ENCODE results near the gene RIC8B.

DNA sequence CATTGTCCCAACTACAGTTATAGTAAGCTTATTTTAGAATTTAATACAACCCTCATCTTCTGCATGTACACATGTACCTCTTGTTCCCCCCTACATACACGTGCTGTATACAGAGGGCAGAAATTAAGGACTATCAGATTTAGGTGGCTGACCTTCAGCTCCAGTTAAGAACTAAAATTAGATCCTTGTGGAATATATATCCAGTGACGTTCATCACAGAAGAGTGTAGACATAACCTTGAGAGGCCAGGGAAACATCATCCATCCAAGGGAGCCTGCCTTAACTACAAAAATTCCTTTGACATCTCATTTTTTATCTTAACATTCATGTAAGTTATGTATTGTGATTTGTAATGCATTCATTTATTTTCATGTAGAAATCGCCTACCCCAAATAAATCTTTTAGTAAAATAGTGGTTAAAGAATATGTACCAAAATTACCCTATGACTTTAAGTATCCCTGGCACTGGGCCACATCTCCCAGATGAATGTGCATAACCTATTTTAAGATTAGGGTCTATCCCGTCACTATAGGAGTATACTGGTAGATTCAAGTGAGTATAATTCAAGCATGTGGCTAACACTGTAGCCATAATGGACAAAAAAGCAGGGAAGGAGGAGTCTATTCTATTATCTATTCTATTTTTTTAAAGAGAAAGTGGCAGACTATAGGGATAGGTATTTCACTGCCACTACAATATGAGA lies 27.5 kb downstream of the RIC8B start:
- no peak for TF ChIP-seq ZFP36 (IDR thresholded peaks at IDR 0.05; ENCODE audit: borderline replicate concordance, partially characterized antibody)
- TF ChIP-seq, protein P1, sequence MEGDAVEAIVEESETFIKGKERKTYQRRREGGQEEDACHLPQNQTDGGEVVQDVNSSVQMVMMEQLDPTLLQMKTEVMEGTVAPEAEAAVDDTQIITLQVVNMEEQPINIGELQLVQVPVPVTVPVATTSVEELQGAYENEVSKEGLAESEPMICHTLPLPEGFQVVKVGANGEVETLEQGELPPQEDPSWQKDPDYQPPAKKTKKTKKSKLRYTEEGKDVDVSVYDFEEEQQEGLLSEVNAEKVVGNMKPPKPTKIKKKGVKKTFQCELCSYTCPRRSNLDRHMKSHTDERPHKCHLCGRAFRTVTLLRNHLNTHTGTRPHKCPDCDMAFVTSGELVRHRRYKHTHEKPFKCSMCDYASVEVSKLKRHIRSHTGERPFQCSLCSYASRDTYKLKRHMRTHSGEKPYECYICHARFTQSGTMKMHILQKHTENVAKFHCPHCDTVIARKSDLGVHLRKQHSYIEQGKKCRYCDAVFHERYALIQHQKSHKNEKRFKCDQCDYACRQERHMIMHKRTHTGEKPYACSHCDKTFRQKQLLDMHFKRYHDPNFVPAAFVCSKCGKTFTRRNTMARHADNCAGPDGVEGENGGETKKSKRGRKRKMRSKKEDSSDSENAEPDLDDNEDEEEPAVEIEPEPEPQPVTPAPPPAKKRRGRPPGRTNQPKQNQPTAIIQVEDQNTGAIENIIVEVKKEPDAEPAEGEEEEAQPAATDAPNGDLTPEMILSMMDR (IDR thresholded peaks at IDR 0.05) = no peak
- TF ChIP-seq RFX5 (IDR thresholded peaks at IDR 0.05) = no peak
- TF ChIP-seq, protein P2, sequence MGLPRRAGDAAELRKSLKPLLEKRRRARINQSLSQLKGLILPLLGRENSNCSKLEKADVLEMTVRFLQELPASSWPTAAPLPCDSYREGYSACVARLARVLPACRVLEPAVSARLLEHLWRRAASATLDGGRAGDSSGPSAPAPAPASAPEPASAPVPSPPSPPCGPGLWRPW (IDR thresholded peaks at IDR 0.05) = no peak
- TF ChIP-seq POLR2A (IDR thresholded peaks at IDR 0.05; ENCODE audit: low read length) = no peak
